UCSD-AML1 (cell line): ENCODE data around the gene CCL28.
"Not testable (repeated sequence)": the region's sequence is repeated elsewhere in the genome, so short reads cannot be mapped to it uniquely, and the experiment has no call there.

Experiments used
- DNase-seq: peaks from one replicate; lab custom pipeline; 2025; ENCODE audit not compliant: unreplicated experiment; lab: John Stamatoyannopoulos, UW

Gene CCL28

GRCh38 chr5:43412156-43412555, at the start of gene CCL28:
Gene CCL28 (minus strand): TSS chr5:43412391. CDS start chr5:43412316, 75 bp downstream.
- no peak for DNase-seq

GRCh38 chr5:43461066-43461465, 48.9 kb upstream of the CCL28 start:
- no peak for DNase-seq

GRCh38 chr5:43456556-43456955, 44.4 kb upstream of the CCL28 start:
- no peak for DNase-seq

- not testable (repeated sequence) for DNase-seq
Measured at GRCh38 chr5:43441575-43441974, 29.4 kb upstream of the CCL28 start.

GRCh38 chr5:43437062-43437660, 25.0 kb upstream of the CCL28 start:
- no peak for DNase-seq

GRCh38 chr5:43433382-43433781, 21.2 kb upstream of the CCL28 start:
- DNase-seq, result no peak

GRCh38 chr5:43432486-43433375, 20.5 kb upstream of the CCL28 start:
- no peak for DNase-seq

GRCh38 chr5:43429706-43430105, 17.5 kb upstream of the CCL28 start:
- no peak for DNase-seq

GRCh38 chr5:43429016-43429415, 16.8 kb upstream of the CCL28 start:
- no peak for DNase-seq

- DNase-seq, result no peak
Measured at GRCh38 chr5:43427306-43427705, 15.1 kb upstream of the CCL28 start.

- DNase-seq, result no peak
Measured at GRCh38 chr5:43425983-43426382, 13.8 kb upstream of the CCL28 start.

- DNase-seq, result not testable (repeated sequence)
Measured at GRCh38 chr5:43423086-43423485, 10.9 kb upstream of the CCL28 start.

- DNase-seq, result no peak
Measured at GRCh38 chr5:43422143-43422542, 10.0 kb upstream of the CCL28 start.

GRCh38 chr5:43421450-43422133, 9.4 kb upstream of the CCL28 start:
- no peak for DNase-seq

GRCh38 chr5:43420241-43420640, 8.1 kb upstream of the CCL28 start:
- DNase-seq, result no peak

GRCh38 chr5:43418561-43418960, 6.4 kb upstream of the CCL28 start:
- no peak for DNase-seq

- DNase-seq, result no peak
Measured at GRCh38 chr5:43416803-43417394, 4.7 kb upstream of the CCL28 start.

- no peak for DNase-seq
Measured at GRCh38 chr5:43415935-43416802, 4.0 kb upstream of the CCL28 start.

GRCh38 chr5:43413966-43414365, 1.8 kb upstream of the CCL28 start:
- no peak for DNase-seq

GRCh38 chr5:43412644-43413043, 453 bp upstream of the CCL28 start:
- DNase-seq, result no peak

- DNase-seq, result no peak
Measured at GRCh38 chr5:43411495-43411894, 696 bp downstream of the CCL28 start.
